ENCODE data around the gene NECTIN1.

Gene NECTIN1

GRCh38 chr11:119673052-119673758, 55.8 kb downstream of the NECTIN1 start:
- H3K4me3 ChIP-seq (ENCODE audit: low read depth in 1 of 2, low read length in 2 of 2), result no peak overlapping the region
- H3K27me3 ChIP-seq (ENCODE audit: control insufficient read depth in 1 of 2, insufficient read depth in 2 of 2, low read length in 2 of 2), result no peaks in the 10 kb centered on the region
- H3K4me1 ChIP-seq (ENCODE audit: insufficient read depth, low read length), result peaks cover 16% of the 10 kb centered on the region
- H3K9ac ChIP-seq (ENCODE audit: low read length), result no peak overlapping the region
- no peaks in the 10 kb centered on the region for H3K9me3 ChIP-seq (ENCODE audit: low read length)
- H3K27ac ChIP-seq (ENCODE audit: low read depth, low read length), result no peak overlapping the region
- H3K36me3 ChIP-seq (ENCODE audit: insufficient read depth, low read length), result peaks cover 4% of the 10 kb centered on the region

GRCh38 chr11:119672597-119672996, 56.4 kb downstream of the NECTIN1 start:
- no peak overlapping the region for H3K4me3 ChIP-seq (ENCODE audit: low read depth in 1 of 2, low read length in 2 of 2)
- no peaks in the 10 kb centered on the region for H3K27me3 ChIP-seq (ENCODE audit: control insufficient read depth in 1 of 2, insufficient read depth in 2 of 2, low read length in 2 of 2)
- H3K36me3 ChIP-seq (ENCODE audit: insufficient read depth, low read length), result peaks cover 4% of the 10 kb centered on the region
- H3K27ac ChIP-seq (ENCODE audit: low read depth, low read length), result no peak overlapping the region
- no peaks in the 10 kb centered on the region for H3K9me3 ChIP-seq (ENCODE audit: low read length)
- H3K4me1 ChIP-seq (ENCODE audit: insufficient read depth, low read length), result peaks cover 16% of the 10 kb centered on the region
- no peak overlapping the region for H3K9ac ChIP-seq (ENCODE audit: low read length)

- H3K9ac ChIP-seq (ENCODE audit: low read length), result no peak overlapping the region
- no peak overlapping the region for H3K27ac ChIP-seq (ENCODE audit: low read depth, low read length)
- peaks cover 16% of the 10 kb centered on the region for H3K4me1 ChIP-seq (ENCODE audit: insufficient read depth, low read length)
- no peaks in the 10 kb centered on the region for H3K9me3 ChIP-seq (ENCODE audit: low read length)
- no peak overlapping the region for H3K4me3 ChIP-seq (ENCODE audit: low read depth in 1 of 2, low read length in 2 of 2)
- no peaks in the 10 kb centered on the region for H3K36me3 ChIP-seq (ENCODE audit: insufficient read depth, low read length)
- no peaks in the 10 kb centered on the region for H3K27me3 ChIP-seq (ENCODE audit: control insufficient read depth in 1 of 2, insufficient read depth in 2 of 2, low read length in 2 of 2)
Measured at GRCh38 chr11:119671561-119672015, 57.4 kb downstream of the NECTIN1 start.

GRCh38 chr11:119671051-119671450, 57.9 kb downstream of the NECTIN1 start:
- Histone ChIP-seq H3K36me3 (ENCODE audit: insufficient read depth, low read length) (no peaks in the 10 kb centered on the region), H3K9me3 (ENCODE audit: low read length) (no peaks in the 10 kb centered on the region), H3K4me1 (ENCODE audit: insufficient read depth, low read length) (peaks cover 16% of the 10 kb centered on the region), H3K27me3 (ENCODE audit: control insufficient read depth in 1 of 2, insufficient read depth in 2 of 2, low read length in 2 of 2) (no peaks in the 10 kb centered on the region), H3K4me3 (ENCODE audit: low read depth in 1 of 2, low read length in 2 of 2) (no peak overlapping the region), H3K9ac (ENCODE audit: low read length) (no peak overlapping the region), H3K27ac (ENCODE audit: low read depth, low read length) (no peak overlapping the region)

- Histone ChIP-seq H3K9ac (ENCODE audit: low read length) (no peak overlapping the region), H3K9me3 (ENCODE audit: low read length) (no peaks in the 10 kb centered on the region), H3K27me3 (ENCODE audit: control insufficient read depth in 1 of 2, insufficient read depth in 2 of 2, low read length in 2 of 2) (no peaks in the 10 kb centered on the region), H3K27ac (ENCODE audit: low read depth, low read length) (no peak overlapping the region), H3K36me3 (ENCODE audit: insufficient read depth, low read length) (no peaks in the 10 kb centered on the region), H3K4me1 (ENCODE audit: insufficient read depth, low read length) (peaks cover 16% of the 10 kb centered on the region), H3K4me3 (ENCODE audit: low read depth in 1 of 2, low read length in 2 of 2) (no peak overlapping the region)
Measured at GRCh38 chr11:119669487-119669886, 59.5 kb downstream of the NECTIN1 start.

GRCh38 chr11:119668676-119669075, 60.3 kb downstream of the NECTIN1 start:
- no peaks in the 10 kb centered on the region for H3K36me3 ChIP-seq (ENCODE audit: insufficient read depth, low read length)
- H3K9ac ChIP-seq (ENCODE audit: low read length), result no peak overlapping the region
- peaks cover 16% of the 10 kb centered on the region for H3K4me1 ChIP-seq (ENCODE audit: insufficient read depth, low read length)
- no peaks in the 10 kb centered on the region for H3K27me3 ChIP-seq (ENCODE audit: control insufficient read depth in 1 of 2, insufficient read depth in 2 of 2, low read length in 2 of 2)
- H3K4me3 ChIP-seq (ENCODE audit: low read depth in 1 of 2, low read length in 2 of 2), result no peak overlapping the region
- no peaks in the 10 kb centered on the region for H3K9me3 ChIP-seq (ENCODE audit: low read length)
- no peak overlapping the region for H3K27ac ChIP-seq (ENCODE audit: low read depth, low read length)

GRCh38 chr11:119666463-119667131, 62.4 kb downstream of the NECTIN1 start:
- Histone ChIP-seq H3K4me3 (ENCODE audit: low read depth in 1 of 2, low read length in 2 of 2) (no peak overlapping the region), H3K27ac (ENCODE audit: low read depth, low read length) (no peak overlapping the region), H3K36me3 (ENCODE audit: insufficient read depth, low read length) (no peaks in the 10 kb centered on the region), H3K4me1 (ENCODE audit: insufficient read depth, low read length) (peaks cover 8% of the 10 kb centered on the region), H3K9me3 (ENCODE audit: low read length) (no peaks in the 10 kb centered on the region), H3K27me3 (ENCODE audit: control insufficient read depth in 1 of 2, insufficient read depth in 2 of 2, low read length in 2 of 2) (no peaks in the 10 kb centered on the region), H3K9ac (ENCODE audit: low read length) (no peak overlapping the region)

GRCh38 chr11:119666061-119666460, 62.9 kb downstream of the NECTIN1 start:
- H3K4me1 ChIP-seq (ENCODE audit: insufficient read depth, low read length), result peaks cover 3% of the 10 kb centered on the region
- H3K4me3 ChIP-seq (ENCODE audit: low read depth in 1 of 2, low read length in 2 of 2), result no peak overlapping the region
- H3K27ac ChIP-seq (ENCODE audit: low read depth, low read length), result no peak overlapping the region
- no peaks in the 10 kb centered on the region for H3K36me3 ChIP-seq (ENCODE audit: insufficient read depth, low read length)
- no peaks in the 10 kb centered on the region for H3K27me3 ChIP-seq (ENCODE audit: control insufficient read depth in 1 of 2, insufficient read depth in 2 of 2, low read length in 2 of 2)
- H3K9me3 ChIP-seq (ENCODE audit: low read length), result no peaks in the 10 kb centered on the region
- H3K9ac ChIP-seq (ENCODE audit: low read length), result no peak overlapping the region

- no peaks in the 10 kb centered on the region for H3K36me3 ChIP-seq (ENCODE audit: insufficient read depth, low read length)
- no peaks in the 10 kb centered on the region for H3K27me3 ChIP-seq (ENCODE audit: control insufficient read depth in 1 of 2, insufficient read depth in 2 of 2, low read length in 2 of 2)
- H3K9me3 ChIP-seq (ENCODE audit: low read length), result no peaks in the 10 kb centered on the region
- no peak overlapping the region for H3K4me3 ChIP-seq (ENCODE audit: low read depth in 1 of 2, low read length in 2 of 2)
- no peak overlapping the region for H3K9ac ChIP-seq (ENCODE audit: low read length)
- H3K4me1 ChIP-seq (ENCODE audit: insufficient read depth, low read length), result no peaks in the 10 kb centered on the region
- H3K27ac ChIP-seq (ENCODE audit: low read depth, low read length), result no peak overlapping the region
Measured at GRCh38 chr11:119664701-119665420, 64.1 kb downstream of the NECTIN1 start.

GRCh38 chr11:119664063-119664572, 64.9 kb downstream of the NECTIN1 start:
- Histone ChIP-seq H3K4me1 (ENCODE audit: insufficient read depth, low read length) (no peaks in the 10 kb centered on the region), H3K9me3 (ENCODE audit: low read length) (no peaks in the 10 kb centered on the region), H3K27ac (ENCODE audit: low read depth, low read length) (no peak overlapping the region), H3K36me3 (ENCODE audit: insufficient read depth, low read length) (no peaks in the 10 kb centered on the region), H3K9ac (ENCODE audit: low read length) (no peak overlapping the region), H3K27me3 (ENCODE audit: control insufficient read depth in 1 of 2, insufficient read depth in 2 of 2, low read length in 2 of 2) (no peaks in the 10 kb centered on the region), H3K4me3 (ENCODE audit: low read depth in 1 of 2, low read length in 2 of 2) (no peak overlapping the region)

GRCh38 chr11:119663279-119663678, 65.7 kb downstream of the NECTIN1 start:
- no peak overlapping the region for H3K9ac ChIP-seq (ENCODE audit: low read length)
- H3K4me1 ChIP-seq (ENCODE audit: insufficient read depth, low read length), result no peaks in the 10 kb centered on the region
- H3K36me3 ChIP-seq (ENCODE audit: insufficient read depth, low read length), result no peaks in the 10 kb centered on the region
- H3K27me3 ChIP-seq (ENCODE audit: control insufficient read depth in 1 of 2, insufficient read depth in 2 of 2, low read length in 2 of 2), result no peaks in the 10 kb centered on the region
- no peaks in the 10 kb centered on the region for H3K9me3 ChIP-seq (ENCODE audit: low read length)
- no peak overlapping the region for H3K4me3 ChIP-seq (ENCODE audit: low read depth in 1 of 2, low read length in 2 of 2)
- no peak overlapping the region for H3K27ac ChIP-seq (ENCODE audit: low read depth, low read length)

Measured in muscle layer of colon (tissue), 2 donors.